HCT116 (cell line): ENCODE results near the gene ANXA2R.

Experiments used
- ATF3 ChIP-seq: IDR thresholded peaks from 2 replicates; pipeline ENCODE4 v1.6.1; 2012
- CTCF ChIP-seq, 3 experiments: fragments of 200-600 bp in 1 of 3; sonication (generic) in 1 of 3; IDR thresholded peaks in 2 of 3; conservative IDR thresholded peaks in 1 of 3; 2 replicates each; pipeline ENCODE4 v1.5.1; 2012 to 2017; ENCODE audit warnings: low read depth in 2 of 3, low read length in 2 of 3, antibody characterized with exemption in 1 of 3, borderline replicate concordance in 1 of 3, control low read depth in 1 of 3, mild to moderate bottlenecking in 1 of 3, mixed read lengths in 1 of 3, mixed run types in 1 of 3, moderate library complexity in 1 of 3; ENCODE audit not compliant: insufficient read depth in 1 of 3
- EGR1 ChIP-seq: IDR thresholded peaks from 2 replicates; pipeline ENCODE4 v1.6.1; 2012; ENCODE audit warnings: low read depth
- ELF1 ChIP-seq: IDR thresholded peaks from 2 replicates; pipeline ENCODE4 v1.6.1; 2012; ENCODE audit warnings: low read depth, borderline replicate concordance
- EZH2 ChIP-seq: fragments of 200-600 bp; sonication (generic); IDR thresholded peaks from 2 replicates; pipeline ENCODE4 v1.6.1; 2017; ENCODE audit warnings: antibody characterized with exemption, mixed run types
- MAX ChIP-seq: IDR thresholded peaks from 2 replicates; pipeline ENCODE4 v1.6.1; 2012
- POLR2A ChIP-seq: IDR thresholded peaks from 2 replicates; pipeline ENCODE4 v1.7.0; 2011; ENCODE audit warnings: borderline replicate concordance; ENCODE audit not compliant: insufficient read depth, insufficient read length; ENCODE audit errors: extremely low read depth
- POLR2AphosphoS5 ChIP-seq: IDR thresholded peaks from 2 replicates; pipeline ENCODE4 v1.6.1; 2011; ENCODE audit warnings: mild to moderate bottlenecking, low read depth, low read length, moderate library complexity
- REST ChIP-seq: IDR thresholded peaks from 2 replicates; pipeline ENCODE4 v1.6.1; 2012; ENCODE audit warnings: low read depth
- SP1 ChIP-seq: IDR thresholded peaks from 2 replicates; pipeline ENCODE4 v1.6.1; 2012; ENCODE audit warnings: low read depth
- YY1 ChIP-seq: IDR thresholded peaks from 2 replicates; pipeline ENCODE4 v1.6.1; 2011; ENCODE audit warnings: low read length, low read depth, moderate library complexity, mild to moderate bottlenecking; ENCODE audit not compliant: insufficient replicate concordance; ENCODE audit errors: extremely low read depth

- TF ChIP-seq CTCF (IDR thresholded peaks at IDR 0.05 in 2 of 3, conservative IDR thresholded peaks at IDR 0.05 in 1 of 3; ENCODE audit: borderline replicate concordance in 1 of 3, insufficient read depth in 1 of 3, low read depth in 2 of 3, low read length in 2 of 3) (no peak), EGR1 (no peak), POLR2AphosphoS5 (no peak), YY1 (no peak), ELF1 (no peak), SP1 (no peak), ATF3 (no peak), EZH2 (no peak), REST (no peak), POLR2A (no peak), MAX (no peak)
Observed at GRCh38 chr5:43001748-43002147, 38.4 kb downstream of the ANXA2R start.
